ENCODE results near the gene ANKRD44.

Gene ANKRD44

DNA sequence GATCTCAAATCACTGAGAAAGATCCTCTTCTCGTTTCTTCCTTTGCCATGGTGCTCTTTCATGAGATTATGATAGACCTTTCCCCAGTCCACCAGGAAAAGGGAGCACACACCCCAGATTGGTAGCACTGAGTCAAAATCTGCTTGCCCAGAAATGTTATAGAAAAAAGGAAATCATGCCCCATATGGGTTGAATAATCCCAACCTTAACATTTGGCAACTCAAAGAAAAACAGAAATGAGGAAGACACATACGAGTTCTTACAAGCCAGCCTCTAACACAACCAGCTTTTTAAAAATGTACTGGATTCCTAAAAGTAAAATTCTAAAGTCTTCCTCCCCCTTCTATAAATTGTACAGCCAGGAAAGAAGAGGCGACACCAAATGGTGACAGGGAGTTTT is 103.0 kb downstream of the ANKRD44 start:
- no peak for DNase-seq (ENCODE audit: low spot score)

DNA sequence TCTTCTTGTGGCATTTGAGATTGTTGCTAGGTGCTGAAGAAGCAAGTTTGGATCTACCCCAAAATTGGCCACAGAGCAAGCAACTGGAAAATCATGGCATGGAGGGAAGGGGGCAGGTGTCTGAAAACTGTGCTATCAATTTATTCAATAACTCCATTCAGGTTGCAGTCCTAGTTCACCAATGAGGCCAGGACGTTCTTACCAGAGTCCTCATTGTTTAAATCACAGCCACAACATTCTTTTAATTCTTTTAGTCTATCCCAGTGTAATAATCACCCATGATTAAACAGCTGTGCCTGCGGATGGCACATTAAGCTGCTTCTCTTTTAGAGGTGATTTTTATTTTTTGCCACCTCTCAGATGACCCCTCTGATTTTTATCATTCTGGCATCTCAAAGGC is 103.5 kb downstream of the ANKRD44 start:
- DNase-seq (ENCODE audit: low spot score) = no peak

DNA sequence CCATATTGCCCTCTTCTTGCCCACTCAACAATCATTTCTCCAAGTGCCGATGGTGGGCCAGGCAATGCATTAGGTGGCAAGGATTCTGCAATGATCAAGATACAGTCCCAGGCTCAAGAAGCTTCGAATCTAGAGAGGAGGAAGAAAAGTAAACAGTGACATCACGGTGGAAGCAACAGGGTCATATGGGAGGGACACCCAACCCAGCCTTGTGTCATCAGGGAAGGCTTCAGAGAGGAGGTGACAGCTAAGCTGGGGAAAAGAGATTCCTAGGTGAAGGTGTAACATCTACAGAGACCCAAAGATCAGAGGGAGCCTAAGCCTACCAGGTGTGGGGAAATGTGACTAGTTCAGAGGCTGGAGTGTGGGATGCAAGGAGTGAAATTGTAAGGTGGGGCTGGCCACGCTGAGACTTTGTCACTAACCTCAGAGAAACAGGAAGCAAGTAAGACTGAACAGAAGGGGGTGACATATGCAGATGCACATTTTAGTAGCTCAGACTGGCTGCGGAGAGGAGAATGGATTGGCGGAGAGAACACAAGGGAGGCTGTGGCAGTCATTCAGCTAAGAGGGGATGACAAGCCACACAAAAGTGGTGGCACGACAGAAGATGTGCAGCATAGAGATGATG is 104.9 kb downstream of the ANKRD44 start:
- DNase-seq (ENCODE audit: low spot score) = no peak

DNA sequence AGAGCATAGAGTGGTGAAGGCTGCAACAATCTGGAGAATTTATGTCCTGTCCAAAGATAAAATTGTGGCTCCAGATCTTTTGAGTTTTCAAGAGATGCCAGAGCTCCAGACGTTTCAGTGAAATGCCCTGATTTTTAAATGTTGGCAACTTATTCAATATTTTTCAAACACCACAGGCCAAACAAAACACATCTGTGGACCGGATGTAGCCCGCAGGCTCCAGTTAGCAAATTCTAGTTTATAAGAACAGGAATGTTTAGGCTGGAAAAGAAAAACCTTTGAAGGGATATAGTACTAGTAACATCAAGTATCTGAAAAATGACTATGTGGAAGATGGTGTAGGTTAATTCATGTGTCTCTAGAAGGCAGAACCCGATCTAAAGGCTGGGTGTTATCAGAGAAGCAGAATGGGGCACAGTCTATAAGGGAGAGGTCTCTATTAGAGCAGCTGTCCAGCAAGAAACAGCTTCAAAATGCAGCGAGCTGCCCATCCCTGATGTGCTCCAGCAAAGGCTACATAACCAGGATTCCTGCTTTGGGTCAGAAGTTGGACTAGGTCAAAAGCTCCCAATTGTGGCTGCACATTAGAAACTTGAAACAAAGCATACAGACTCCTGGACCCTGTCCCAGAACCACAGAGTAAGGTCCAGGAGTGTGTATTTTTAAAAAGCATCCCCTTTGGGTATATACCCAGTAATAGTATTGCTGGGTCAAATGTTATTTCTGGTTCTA is 105.9 kb downstream of the ANKRD44 start:
- no peak for DNase-seq (ENCODE audit: low spot score)

DNA sequence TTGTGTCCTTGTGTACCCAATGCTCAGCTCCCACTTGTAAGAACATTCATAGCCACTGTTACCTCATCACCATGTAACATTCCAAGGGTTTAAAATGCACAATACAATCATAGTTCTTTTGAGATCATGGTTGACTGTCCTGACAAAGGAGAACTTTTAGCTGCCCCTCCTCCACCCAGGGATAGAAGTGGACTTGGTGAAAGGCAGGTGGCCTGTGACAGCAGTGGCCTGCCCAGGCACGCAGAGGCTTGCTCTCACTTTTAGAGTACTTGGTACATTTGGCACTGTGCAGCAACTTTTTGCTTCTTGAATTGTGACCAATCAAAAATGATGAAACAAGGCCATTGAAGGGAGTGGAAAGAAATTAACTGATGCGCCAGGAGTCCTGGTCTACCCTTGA is 108.7 kb downstream of the ANKRD44 start:
- DNase-seq (ENCODE audit: low spot score) = no peak

DNA sequence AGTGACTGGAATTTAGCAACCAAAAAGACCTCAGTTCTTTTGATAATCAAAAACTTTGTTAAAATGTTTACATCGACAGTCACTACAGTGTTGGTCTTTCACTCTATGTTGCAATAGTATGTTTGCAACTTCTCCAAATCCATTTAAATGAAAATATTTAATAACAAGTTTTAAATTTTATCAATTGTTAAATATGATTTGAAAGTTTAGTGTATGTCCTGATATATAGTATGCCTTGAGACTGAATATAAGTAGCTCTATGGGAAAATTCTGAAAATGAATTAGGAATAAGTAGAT is 109.9 kb downstream of the ANKRD44 start:
- DNase-seq (ENCODE audit: low spot score) = no peak

DNA sequence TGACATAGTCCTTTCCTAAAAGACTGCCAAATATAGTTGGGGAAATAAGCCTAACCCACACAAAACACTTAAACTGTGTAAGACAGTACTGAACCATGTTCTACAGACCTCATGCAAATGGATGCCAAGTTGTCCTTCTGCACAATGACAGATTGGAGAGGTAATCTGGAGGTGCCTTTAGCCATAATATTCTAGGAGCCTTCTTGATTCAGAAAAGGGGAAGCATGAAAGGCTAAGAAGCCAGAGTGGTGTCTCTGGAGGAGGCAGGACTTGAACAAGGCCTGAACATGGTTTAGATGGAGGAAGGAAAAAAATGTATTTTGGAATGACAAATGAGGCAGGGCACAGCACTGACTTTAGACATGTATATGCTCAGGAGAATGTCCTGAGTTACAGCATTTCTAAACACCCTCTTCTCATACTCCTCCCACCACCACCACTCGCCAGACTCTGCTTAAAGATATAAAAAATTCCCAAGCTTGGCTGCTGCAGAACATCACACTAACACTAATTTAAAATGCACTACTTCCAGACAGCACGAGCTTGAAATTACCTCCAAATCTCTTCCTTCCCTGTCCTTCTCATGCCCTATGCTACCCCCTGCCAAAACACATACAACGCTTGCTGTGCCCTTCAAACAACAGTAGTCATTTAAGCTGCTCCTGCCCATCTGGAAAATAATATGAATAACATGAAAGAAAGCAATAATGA is 110.4 kb downstream of the ANKRD44 start:
- DNase-seq (ENCODE audit: low spot score) = no peak

DNA sequence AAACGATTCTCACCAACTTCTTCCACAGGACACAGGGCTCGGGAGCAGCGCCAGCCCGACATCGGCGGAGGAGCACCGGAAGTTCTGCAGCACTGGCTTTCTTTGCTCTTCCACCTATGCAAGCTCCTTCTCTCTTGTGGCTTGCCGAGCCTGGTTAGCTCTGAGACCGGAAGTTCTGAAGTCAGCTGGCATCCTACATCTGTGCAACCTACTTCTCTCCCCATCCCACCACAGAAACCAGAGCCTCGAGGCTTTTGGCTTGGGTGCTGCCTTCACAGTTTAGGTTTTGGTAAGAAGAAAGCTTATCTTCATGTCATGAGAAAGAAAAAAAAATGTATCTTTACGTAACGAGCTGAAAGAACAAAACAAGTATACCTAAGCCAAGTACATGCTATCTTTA is 111.7 kb downstream of the ANKRD44 start:
- peak; percentile 7 for DNase-seq (ENCODE audit: low spot score)

DNA sequence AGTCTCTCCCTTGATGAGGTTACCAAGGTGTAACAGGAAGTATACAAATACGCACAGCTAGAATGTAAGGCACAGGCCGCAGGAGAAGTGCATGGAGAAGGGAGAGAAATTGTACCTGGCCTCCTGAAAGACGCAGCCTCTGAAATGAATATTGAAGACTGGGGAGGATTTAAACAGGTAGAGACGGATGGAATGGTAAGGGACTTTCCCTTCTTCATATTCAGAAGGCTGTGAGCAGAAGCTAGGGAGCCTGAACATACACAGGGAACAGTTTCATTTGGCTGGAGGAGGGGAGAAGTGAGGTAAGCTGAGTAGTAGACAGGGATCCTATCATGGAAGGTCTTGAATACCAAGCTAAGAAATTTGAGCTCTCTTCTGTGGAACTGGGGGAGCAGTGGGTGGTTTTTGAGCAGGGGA is 112.7 kb downstream of the ANKRD44 start:
- no peak for DNase-seq (ENCODE audit: low spot score)

DNA sequence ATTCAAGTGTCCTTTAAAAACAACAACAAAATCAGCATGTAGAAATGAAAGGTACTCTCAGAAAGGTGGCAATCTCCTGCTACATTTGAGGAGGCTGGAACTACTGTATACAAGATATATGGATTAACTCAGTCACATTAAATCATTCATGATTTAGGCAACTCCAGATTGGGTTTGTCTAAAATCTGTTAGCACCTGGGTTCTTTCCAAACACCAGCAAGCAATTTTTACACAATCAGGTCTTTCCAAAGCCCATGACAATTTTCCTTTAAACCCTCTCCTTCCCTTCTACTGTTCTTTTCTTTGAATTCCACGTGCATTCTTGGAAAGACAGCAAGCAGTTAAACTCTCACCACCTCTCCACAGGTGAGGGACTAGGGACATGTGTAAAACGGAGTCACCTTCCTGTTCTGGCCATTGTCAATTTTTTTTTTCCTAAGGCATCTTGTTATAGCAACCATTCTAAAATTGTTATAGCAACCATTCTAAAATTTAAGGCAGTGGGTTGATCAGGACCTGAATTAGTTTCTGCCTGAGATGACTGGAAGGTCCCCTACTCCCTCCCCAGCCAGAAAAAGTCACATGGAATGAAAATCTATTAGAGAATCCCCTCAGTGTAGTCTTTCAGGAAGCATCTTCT is 113.9 kb downstream of the ANKRD44 start:
- DNase-seq (ENCODE audit: low spot score) = no peak

DNA sequence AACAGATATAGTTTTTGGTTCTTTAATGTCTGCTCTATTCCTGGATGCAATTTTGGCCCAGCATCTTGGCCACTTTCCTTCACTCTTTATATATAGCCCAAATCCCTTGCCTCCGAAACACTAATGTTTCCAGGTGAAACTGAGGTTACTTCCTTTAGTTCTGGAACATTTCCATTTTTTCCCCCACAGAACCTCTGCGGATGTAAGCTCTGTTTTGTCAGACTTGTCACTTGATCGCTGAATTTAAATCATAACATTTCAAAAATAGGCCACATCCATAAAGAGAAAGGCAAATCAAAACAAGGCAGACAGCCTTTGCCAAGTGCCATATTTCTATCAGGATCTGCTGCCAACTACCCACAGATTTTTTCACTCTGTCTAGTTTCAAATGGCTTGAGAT is 115.1 kb downstream of the ANKRD44 start:
- DNase-seq (ENCODE audit: low spot score) = no peak

DNA sequence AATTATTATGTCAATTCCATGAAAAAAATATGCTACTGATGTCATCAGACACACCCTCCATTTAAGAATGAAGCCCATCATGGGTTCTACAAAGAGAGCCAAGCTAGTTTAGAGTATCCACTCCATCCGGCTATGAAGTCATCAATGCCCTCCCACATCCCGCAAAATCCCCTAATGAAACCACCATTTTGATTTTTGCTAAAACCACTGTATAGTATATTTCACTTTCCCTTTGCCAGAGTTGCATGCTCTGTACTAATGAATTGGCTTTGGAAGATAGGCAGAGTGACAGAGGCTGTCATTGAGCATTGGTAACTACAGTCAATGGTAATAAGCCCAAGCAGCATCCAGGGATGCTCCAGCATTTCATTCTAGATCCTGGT is 118.6 kb downstream of the ANKRD44 start:
- no peak for DNase-seq (ENCODE audit: low spot score)

DNA sequence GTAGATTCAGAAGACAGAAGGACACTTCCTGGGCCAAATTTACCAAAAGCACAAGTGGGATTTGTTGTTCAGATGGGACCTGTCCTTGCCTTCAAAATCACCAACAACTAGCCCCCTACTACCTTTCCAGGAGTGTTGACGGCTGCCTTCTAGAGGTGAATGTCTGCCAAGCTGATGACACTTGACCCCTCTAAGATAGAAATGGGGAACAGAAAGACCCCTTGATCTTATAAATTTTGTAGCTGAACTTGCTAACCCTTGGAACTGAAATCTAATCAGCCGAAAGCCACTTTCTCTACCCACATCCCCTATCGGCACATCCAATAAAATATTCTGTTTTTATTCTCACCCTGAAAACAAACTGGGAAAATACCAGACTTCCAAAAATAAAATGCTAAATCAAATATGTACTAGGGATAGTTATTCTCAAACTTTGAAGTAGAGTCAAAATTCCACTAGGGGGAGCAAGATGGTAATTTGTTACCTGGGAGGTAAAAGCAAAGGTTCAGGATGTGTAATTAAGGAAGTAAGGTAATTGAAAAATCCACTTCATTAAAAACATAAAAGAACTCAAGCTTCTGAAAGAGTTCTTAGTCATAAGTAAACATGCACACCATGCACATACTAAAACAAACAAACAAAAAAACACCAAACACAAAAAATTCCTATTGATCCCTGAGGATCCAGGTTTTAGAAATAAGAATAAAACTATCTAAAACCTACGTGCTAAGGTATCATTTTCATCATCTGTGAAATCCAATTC is 119.2 kb downstream of the ANKRD44 start:
- DNase-seq (ENCODE audit: low spot score) = no peak

DNA sequence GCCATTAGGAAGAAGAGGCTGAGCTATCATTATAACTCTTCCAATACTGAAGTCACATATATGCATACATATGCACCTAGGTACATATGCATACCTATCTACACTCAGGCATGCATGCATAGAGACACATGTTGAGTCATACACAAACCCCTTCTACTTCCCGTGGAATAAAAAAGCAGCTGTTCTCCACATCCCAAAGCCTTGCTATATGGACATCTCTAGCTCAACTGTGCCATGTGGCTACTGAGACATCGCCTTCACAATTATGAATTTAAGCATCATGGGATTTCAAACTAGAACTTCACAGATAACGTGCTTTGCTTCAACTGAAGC is 120.5 kb downstream of the ANKRD44 start:
- DNase-seq (ENCODE audit: low spot score) = no peak

DNA sequence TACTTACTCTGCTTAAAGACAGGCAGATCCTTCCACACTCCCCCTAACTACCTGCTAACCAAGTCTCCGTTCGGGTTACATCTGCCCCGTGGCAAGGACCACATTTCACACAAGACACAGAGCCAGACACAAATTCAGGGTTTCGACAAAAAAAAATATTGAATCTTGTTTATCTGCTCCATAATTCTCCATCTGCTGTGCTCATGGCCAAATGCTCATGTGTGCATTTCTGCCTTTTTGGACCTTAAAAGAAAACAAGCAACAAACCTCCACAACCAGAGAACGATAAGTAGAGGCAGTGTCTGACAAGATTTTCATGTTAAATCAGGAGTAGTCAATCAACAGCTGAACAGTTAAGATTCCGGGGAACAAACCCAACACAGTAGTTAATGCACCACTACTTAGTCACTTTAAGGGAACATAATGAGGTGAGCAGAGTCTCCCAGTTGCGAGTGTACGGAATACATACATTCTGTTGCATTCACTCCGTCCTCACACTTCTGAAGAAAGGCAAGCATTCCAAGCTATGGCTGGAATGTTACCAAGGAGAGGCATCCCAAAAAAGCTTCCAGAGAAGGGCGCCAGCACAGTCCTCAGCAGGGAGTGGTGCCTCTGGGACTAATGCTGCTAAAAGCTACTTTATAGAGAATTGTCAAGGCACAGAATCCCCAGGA is 121.0 kb downstream of the ANKRD44 start:
- no peak for DNase-seq (ENCODE audit: low spot score)

DNA sequence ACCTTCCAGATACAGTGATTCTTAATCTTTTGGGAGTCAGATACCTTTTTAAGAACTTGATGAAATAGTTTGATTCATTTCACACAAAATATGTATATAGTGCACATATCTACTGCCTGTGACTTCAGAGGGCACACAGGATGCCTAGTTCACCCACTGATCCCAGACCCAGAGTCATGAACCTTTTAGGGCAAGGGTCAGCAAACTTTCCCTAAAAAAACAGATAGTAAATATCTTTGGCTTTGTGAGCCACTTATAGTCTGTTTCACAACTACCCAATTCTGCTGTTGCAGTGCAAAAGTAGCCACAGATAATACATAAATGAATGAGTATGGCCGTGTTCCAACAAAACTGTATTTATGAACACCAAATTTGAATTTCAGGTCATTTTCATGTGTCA is 124.9 kb downstream of the ANKRD44 start:
- no peak for DNase-seq (ENCODE audit: low spot score)

DNA sequence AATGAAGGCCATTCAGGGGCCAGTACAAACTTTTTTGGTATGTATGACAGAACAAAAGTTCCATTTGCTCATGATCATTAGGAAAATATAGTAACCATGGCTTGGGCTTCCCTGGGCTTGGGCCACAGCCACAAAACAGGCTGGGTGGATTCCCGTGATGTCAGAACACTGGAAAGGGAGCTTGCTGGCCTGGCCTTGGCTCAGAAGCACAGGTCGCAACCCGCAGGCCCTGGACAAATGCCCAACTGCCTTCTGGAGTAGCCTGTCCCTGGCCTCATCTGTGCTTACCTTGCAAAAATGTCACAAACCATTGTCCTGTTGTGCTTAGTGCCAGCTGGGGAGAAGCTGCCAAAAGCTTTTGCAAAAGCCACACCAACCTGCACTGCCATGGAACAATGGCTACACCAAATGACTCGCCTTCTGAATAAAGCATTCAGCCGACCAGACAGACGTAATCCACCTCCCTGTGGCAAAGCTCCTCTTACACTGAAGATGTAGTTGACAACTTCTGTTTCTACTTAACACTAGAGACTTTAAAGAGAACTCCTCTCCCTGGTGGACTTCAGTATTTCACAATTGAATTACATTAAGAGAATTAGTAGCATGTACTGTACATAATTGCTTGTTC is 125.5 kb downstream of the ANKRD44 start:
- no peak for DNase-seq (ENCODE audit: low spot score)

DNA sequence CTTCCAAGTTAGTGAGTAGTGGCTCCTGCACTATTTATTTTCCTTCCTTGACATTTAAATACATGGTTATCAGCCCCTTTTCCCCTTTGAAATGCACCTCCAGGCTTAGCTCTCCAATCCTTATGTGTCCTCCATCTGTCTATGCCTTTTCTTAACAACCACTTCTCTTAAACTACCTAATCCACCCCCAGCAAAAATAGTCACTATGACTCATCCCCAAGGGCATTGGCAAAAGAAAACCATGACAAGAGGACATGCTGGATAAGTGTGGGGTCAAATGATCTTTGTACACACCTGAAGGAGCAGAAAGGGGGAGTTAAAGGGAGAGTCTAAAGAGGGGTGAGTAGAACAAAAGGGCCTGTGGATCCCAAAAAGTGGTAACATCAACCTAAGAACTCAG is 127.2 kb downstream of the ANKRD44 start:
- DNase-seq (ENCODE audit: low spot score) = no peak

DNA sequence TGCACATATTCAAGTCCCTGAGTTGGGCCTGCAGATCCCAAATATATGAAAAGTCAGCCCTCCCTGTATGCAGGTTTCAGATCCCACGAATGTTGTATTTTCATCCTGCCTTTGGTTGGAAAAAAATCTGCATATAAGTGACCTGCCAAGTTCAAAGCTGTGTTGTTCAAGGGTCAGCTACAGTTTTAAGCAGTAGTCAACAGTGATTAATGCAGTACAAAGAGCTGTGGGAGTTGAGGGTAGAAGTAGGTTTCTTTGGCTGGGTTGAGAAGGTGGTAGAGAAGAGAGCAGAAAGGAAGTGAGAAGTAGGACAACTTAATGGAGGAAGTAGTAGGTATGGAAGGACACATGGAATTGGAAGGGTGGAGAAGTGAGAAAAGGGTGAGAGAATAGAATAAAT is 127.9 kb downstream of the ANKRD44 start:
- DNase-seq (ENCODE audit: low spot score) = no peak

DNA sequence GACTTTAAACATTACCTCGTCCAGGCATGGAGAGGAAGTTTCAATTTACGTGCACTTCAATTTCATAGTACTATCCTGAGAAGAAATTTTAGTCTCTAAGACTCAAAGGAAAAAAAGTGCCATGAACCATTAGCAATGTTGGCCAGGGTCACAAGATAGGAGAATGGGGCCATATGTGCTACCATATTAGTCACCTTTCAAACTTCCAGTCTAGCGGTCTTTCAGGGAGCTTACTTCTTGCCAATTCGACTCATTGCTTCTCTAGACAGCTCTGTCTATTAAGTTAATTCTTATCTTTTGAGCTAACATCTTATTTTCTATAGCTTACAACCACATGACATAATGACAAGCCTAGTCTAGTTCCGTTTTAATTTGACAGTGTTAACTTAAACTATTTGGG is 129.1 kb downstream of the ANKRD44 start:
- DNase-seq (ENCODE audit: low spot score) = no peak

DNA sequence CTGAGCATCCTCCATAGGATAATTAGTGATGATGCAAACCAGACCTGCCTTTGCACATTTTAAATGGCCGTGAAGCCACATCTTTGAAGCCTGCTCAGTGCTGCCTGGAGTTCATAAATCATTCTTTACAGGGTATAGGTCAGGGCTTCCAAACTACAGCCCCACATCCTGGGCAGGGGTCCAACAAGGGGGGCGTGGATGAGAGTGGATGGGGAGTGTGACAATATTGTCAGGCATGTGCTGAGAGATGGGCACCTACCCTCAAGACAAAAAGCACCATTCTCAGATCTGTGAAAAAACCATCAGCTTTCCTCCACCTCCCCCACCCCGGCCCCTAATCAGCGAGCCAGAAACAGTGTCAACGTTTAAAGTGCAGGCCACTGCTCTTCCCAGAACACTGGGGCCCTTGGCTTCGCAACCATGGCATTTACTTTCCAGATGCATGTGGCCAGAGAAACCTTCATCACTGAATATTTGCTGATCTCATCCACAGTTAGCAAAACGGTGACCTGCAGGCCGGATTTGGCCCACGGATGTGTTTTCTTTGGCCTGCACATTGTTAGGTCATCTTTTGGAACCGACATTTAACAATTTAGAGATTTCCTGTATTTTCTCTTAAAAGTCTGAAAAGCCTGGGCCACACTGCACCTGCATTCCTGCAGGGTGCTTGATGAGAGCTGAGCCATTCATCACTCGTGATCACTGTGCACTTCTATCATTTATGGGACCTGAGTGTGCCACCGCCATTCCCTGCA is 130.7 kb downstream of the ANKRD44 start:
- DNase-seq (ENCODE audit: low spot score) = peak; percentile 40
